HFF-Myc (cell line): ENCODE measurements around the gene AHR.

ENCODE experiments used
- DNase-seq: peaks from one replicate; pipeline ENCODE4 v3.0.0-alpha.2; 2011; ENCODE audit warnings: low read depth; ENCODE audit errors: extremely low read depth
- H3K4me3 ChIP-seq: replicated peaks from 2 replicates; pipeline ENCODE4 v1.5.1; 2011; ENCODE audit warnings: low read depth, mild to moderate bottlenecking, control low read depth, low read length
- TF ChIP-seq, protein P1 (sequence below): IDR thresholded peaks from 2 replicates; pipeline ENCODE4 v1.5.1; 2012; ENCODE audit warnings: mild to moderate bottlenecking, low read depth, low read length, control low read depth; ENCODE audit errors: missing control alignments

The AHR gene

DNA sequence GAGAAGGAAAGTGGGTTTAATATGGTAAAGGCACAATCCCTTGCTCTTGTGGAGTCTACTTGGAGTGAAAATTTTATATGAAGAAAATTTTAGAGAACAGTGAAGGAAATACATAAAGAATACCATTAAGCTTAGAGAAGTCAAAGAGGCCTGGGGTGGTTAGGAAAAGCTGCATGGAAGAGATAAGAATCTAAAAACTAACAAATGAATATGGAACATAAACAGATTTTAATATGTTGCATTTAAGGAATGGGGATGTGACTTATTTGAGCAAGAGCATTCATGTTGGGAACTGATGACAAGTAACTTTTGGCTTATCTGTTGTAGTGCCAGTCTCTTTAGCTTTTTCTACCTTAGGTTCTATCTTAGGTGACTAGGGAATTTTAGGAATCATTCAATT lies 31.0 kb downstream of the AHR start:
- no peak for DNase-seq
- TF ChIP-seq, protein P1, sequence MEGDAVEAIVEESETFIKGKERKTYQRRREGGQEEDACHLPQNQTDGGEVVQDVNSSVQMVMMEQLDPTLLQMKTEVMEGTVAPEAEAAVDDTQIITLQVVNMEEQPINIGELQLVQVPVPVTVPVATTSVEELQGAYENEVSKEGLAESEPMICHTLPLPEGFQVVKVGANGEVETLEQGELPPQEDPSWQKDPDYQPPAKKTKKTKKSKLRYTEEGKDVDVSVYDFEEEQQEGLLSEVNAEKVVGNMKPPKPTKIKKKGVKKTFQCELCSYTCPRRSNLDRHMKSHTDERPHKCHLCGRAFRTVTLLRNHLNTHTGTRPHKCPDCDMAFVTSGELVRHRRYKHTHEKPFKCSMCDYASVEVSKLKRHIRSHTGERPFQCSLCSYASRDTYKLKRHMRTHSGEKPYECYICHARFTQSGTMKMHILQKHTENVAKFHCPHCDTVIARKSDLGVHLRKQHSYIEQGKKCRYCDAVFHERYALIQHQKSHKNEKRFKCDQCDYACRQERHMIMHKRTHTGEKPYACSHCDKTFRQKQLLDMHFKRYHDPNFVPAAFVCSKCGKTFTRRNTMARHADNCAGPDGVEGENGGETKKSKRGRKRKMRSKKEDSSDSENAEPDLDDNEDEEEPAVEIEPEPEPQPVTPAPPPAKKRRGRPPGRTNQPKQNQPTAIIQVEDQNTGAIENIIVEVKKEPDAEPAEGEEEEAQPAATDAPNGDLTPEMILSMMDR = no peak
- H3K4me3 ChIP-seq = no peak overlapping the region

DNA sequence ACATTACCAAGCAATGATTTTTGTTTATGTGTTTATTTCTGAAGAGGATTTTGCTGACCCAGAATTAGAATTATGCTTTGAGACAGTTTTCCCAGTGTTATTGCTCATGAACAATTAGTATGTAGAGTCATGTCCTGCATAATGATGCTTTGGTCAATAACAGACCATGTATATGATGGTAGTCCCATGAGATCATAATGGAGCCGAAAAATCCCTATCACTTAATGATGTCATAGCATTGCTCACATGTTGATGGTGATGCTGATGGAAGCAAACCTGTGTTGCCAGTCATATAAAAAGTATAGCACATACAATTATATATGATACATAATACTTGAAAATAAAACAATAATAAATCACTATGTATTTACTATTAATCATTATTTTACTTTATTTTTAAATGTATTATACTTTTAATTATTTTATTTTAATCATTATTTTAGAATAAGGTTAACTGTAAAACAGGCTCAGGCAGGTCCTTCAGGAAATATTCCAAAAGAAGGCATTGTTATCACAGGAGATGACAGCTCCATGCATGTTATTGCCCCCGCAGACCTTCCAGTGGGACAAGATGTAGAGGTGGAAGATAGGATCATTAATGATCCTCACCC lies 33.5 kb downstream of the AHR start:
- no peak overlapping the region for H3K4me3 ChIP-seq
- TF ChIP-seq, protein P1 = no peak
- DNase-seq = no peak

DNA sequence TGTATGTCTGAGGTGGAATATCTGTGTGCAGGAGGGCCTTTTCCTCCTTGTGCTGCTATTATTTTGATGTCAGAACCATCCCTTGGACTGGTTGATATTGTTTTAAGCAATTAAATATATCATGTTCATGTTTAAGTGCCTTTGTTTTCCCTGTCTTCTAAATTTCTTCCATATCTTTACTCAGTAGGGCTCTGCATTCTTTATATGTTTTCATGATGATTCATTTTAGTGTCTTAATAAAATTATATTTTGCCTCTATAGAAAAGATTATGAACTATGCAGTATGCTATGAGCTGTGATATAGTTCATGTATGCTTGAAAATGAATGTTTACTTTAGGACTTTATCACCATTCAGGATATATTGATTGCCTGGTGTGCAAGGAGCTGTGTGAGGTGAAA lies 34.8 kb downstream of the AHR start:
- no peak overlapping the region for H3K4me3 ChIP-seq
- DNase-seq = no peak
- TF ChIP-seq, protein P1 = no peak

DNA sequence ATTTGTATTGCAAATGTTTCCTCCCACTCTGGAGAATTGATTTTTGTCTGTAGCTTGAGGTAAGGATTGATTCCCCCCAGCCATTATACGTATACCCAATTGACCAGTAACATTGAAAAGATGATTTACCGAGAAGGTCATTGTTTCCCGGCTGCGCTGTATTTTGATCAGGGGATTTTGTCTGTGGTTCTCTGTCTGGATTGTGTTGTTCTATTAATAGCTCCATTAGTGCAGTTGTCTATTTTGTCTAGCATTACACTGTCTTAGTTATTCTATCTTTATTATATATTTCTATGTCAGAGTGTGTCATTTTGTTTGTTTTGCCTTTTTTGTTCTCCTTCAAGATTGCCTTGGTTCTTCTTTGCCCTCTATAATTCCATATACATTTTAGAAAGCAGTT lies 37.7 kb downstream of the AHR start:
- no peak for DNase-seq
- TF ChIP-seq, protein P1 = no peak
- H3K4me3 ChIP-seq = no peak overlapping the region

DNA sequence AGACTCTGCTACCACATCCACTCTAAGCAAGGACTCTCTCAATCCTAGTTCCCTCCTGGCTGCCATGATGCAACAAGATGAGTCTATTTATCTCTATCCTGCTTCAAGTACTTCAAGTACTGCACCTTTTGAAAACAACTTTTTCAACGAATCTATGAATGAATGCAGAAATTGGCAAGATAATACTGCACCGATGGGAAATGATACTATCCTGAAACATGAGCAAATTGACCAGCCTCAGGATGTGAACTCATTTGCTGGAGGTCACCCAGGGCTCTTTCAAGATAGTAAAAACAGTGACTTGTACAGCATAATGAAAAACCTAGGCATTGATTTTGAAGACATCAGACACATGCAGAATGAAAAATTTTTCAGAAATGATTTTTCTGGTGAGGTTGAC lies 40.7 kb downstream of the AHR start:
- no peak for DNase-seq
- H3K4me3 ChIP-seq = no peak overlapping the region
- TF ChIP-seq, protein P1 = no peak

DNA sequence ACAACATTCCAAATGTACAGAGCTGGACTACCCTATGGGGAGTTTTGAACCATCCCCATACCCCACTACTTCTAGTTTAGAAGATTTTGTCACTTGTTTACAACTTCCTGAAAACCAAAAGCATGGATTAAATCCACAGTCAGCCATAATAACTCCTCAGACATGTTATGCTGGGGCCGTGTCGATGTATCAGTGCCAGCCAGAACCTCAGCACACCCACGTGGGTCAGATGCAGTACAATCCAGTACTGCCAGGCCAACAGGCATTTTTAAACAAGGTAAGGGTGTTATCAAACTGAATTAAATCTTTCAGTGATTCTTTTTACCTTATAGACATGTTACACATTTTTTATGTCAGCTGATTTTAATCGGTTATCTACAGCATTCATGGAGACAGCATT lies 41.5 kb downstream of the AHR start:
- no peak for DNase-seq
- TF ChIP-seq, protein P1 = no peak
- H3K4me3 ChIP-seq = no peak overlapping the region

DNA sequence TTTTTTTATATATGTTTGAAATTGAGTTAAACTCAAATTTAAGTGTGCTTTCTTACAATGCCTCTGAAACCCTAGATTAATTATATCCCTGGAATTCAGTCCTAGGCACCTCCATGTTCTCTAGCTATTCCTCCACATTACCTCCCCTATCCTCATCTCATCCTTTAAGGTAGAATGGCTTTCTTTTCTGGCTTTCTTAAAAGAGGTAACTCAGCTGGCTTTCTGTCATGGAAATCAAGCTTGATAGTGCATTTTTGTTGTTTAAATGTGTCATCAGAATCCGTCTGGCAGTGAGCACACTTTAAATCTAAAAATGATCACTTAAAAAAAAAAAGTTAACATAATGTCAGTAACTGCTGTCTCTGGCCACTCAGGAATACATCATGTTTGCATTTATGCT lies 42.2 kb downstream of the AHR start:
- DNase-seq = no peak
- TF ChIP-seq, protein P1 = no peak
- H3K4me3 ChIP-seq = no peak overlapping the region
